ENCODE results near the gene PTPRT. TPM values are rescaled to one million over a fixed set of nuclear protein-coding genes. Genes with fewer than 3 reads are reported as not detected.

PTPRT gene
- total RNA-seq, 4 donors from 2014 or later: 0.63 to 2.2 (median 1.8) TPM

DNA sequence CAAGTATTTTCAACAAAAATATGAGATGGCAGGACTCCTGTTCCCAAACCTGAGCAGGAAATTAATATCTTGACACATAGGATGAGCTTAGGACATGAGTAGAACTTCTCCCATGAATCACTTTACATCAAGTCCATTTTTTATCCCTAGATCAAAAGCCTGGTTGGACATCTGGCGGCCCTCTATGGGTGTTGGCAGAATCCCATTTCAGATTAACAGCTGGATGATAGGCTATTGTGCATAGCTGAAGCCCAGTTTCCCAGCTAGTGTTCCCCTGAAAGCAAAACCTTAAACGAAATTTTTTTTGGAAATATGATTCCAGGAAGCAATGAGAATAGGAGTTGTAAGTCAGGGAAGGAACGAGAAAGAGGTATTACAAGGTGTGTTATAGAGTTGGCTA is 1122.1 kb downstream of the PTPRT start:
- DNase-seq (ENCODE audit: low spot score) (no peak), ATAC-seq (ENCODE audit: low FRiP score) (no peak)
- no peak for TF ChIP-seq CTCF (IDR thresholded peaks at IDR 0.05)

DNA sequence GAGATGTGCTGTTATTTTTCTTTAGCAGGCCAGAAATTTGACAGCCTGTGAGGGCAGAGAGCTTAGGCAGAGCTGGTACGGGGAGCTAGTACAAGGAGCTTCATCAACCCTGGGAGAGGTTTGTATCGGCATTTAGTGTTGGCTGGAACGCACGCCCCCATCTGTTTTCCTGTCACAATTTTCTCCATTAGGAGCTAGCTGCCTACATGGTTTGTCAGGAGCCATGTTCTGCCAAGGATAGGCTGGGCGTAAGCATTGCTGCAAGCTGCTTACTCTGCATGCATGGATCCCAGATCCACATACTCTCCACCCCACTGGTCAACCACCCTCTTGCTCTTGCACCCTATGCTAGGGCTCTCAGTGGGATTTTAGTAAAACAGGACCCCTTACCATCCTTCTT is 1122.5 kb downstream of the PTPRT start:
- ATAC-seq (ENCODE audit: low FRiP score) (no peak), DNase-seq (ENCODE audit: low spot score) (no peak)
- no peak for TF ChIP-seq CTCF (IDR thresholded peaks at IDR 0.05)

- ATAC-seq (ENCODE audit: low FRiP score): no peak
- no peak for TF ChIP-seq CTCF (IDR thresholded peaks at IDR 0.05)
- DNase-seq (ENCODE audit: low spot score): no peak
Measured at GRCh38 chr20:42063141-42063540, 1126.6 kb downstream of the PTPRT start.

DNA sequence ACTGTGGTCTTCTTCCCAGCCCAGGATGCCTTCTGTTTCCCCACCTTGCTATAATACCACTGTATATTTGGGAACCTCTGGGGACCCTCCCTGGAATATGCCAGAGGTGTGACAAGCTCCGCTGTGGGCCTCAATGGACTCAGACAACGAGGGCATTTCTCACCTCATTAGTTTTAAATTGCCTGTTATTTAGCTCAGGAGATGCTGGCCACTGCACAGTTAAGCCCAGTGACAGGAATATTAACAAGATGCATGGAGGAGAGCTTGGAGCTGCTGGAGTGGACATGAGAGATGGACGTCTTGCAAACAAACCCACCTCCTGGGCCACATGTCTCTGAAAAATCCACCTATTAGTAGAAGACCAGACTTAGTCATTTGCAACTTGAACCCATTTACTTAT is 1136.4 kb downstream of the PTPRT start:
- no peak for TF ChIP-seq CTCF (IDR thresholded peaks at IDR 0.05)
- ATAC-seq (ENCODE audit: low FRiP score) (no peak), DNase-seq (ENCODE audit: low spot score) (no peak)

GRCh38 chr20:42051921-42052320 is 1137.8 kb downstream of the PTPRT start:
- ATAC-seq (ENCODE audit: low FRiP score): no peak
- no peak for DNase-seq (ENCODE audit: low spot score)
- TF ChIP-seq CTCF (IDR thresholded peaks at IDR 0.05): no peak

DNA sequence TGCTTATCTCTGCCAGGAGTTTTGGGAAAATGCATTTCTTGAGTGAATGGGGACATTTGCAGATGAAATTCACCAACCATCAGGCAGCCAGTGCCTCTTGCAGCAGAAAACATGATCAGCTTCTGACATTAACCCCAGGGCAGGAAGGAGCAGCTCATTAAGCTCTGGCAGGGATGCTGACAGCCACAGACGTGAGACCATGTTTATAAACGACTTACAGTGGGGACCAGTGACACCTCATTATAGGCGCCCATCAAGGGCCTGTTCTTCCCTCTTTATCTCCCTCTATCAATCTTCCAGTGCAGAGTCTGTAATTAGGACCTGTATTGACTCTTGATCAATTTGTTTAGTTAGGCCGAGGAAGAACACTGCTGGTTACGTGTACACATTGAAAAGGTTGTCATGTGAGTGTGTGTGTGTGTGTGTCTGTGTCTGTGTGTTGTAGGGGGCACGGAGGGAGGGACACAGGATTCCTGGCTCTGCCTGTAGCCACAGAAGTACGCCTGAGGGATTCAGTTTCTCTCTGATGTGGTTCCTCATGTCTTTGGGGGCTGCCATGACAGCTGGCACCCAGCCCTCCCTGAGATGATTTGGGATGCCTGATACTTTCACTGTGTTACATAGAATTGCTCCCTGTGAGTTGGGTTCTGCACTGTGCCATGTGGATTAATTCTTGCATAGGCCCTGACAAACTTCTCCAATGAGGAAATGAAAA is 1143.2 kb downstream of the PTPRT start:
- no peak for ATAC-seq (ENCODE audit: low FRiP score)
- TF ChIP-seq CTCF (IDR thresholded peaks at IDR 0.05): no peak
- DNase-seq (ENCODE audit: low spot score): no peak

GRCh38 chr20:42043921-42044320 is 1145.8 kb downstream of the PTPRT start:
- DNase-seq (ENCODE audit: low spot score) (no peak), ATAC-seq (ENCODE audit: low FRiP score) (no peak)
- no peak for TF ChIP-seq CTCF (IDR thresholded peaks at IDR 0.05)
